Urinary bladder (tissue), 4 donors: Measurements from ENCODE around the gene TBC1D14. TPM values are rescaled to one million over a fixed set of nuclear protein-coding genes. Genes with fewer than 3 reads are reported as not detected.

ENCODE experiments used
- DNase-seq: peaks from one replicate; pipeline ENCODE4 v3.0.0-alpha.2; 2015; ENCODE audit errors: extremely low spot score
- H3K27ac ChIP-seq: one replicate; pipeline ENCODE4 v1.5.1; 2013; ENCODE audit warnings: low read depth, mild to moderate bottlenecking, moderate library complexity
- H3K36me3 ChIP-seq: one replicate; pipeline ENCODE4 v1.6.1; 2013; ENCODE audit warnings: mild to moderate bottlenecking, moderate library complexity; ENCODE audit not compliant: insufficient read depth
- H3K4me1 ChIP-seq: one replicate; pipeline ENCODE4 v1.6.1; 2013; ENCODE audit warnings: mild to moderate bottlenecking, moderate library complexity; ENCODE audit not compliant: insufficient read depth
- H3K4me3 ChIP-seq: one replicate; pipeline ENCODE4 v1.5.1; 2013; ENCODE audit warnings: low read depth, low read length
- WGBS: extraction: QIAGEN DNeasy Blood & Tissue Kit; methylation state at CpG from one replicate; pipeline ENCODE4 v1.1.7; 2013; 5-methylcytosine and 5-hydroxymethylcytosine counted together
- polyA plus RNA-seq: library from polyadenylated mRNA; stranded (reverse); fragments of 200-250 nt; gene quantifications from one replicate; pipeline ENCODE4 v1.2.3, GENCODE V29; 2013
- total RNA-seq: library from RNA; depleted of rRNA; stranded (reverse); fragments of >200 nt; gene quantifications from one replicate; pipeline ENCODE4 v1.2.3, GENCODE V29; 2014
- donor health status: healthy with polysubstance abuse.
- donor health status: healthy.

The TBC1D14 gene
- total and polyA plus RNA-seq, 2 donors: 33.0 to 40.7 TPM

GRCh38 chr4:6996481-6996880, 86.9 kb downstream of the TBC1D14 start:
- 96% methylated on average over 12 of the region's 12 CpGs for WGBS
- no peaks in the 10 kb centered on the region for H3K36me3 ChIP-seq

GRCh38 chr4:6999172-7000086, 89.8 kb downstream of the TBC1D14 start:
- no peaks in the 10 kb centered on the region for H3K4me1 ChIP-seq
- no peaks in the 10 kb centered on the region for H3K36me3 ChIP-seq
- H3K4me3 ChIP-seq: no peak overlapping the region
- 91% methylated on average over 14 of the region's 14 CpGs for WGBS
- no peak for DNase-seq
- no peak overlapping the region for H3K27ac ChIP-seq

More at GRCh38 chr4:6996481-6996880, 86.9 kb downstream of the TBC1D14 start:
- Histone ChIP-seq H3K4me3 (no peak overlapping the region), H3K27ac (no peak overlapping the region), H3K4me1 (no peaks in the 10 kb centered on the region)
- DNase-seq: no peak

- no peaks in the 10 kb centered on the region for H3K36me3 ChIP-seq
- DNase-seq: no peak
- H3K27ac ChIP-seq: no peak overlapping the region
- H3K4me1 ChIP-seq: no peaks in the 10 kb centered on the region
- H3K4me3 ChIP-seq: no peak overlapping the region
- WGBS: 97% methylated on average over 18 of the region's 18 CpGs
Observed at GRCh38 chr4:7000421-7001176, 91.0 kb downstream of the TBC1D14 start.

- no peak for DNase-seq
- WGBS: 94% methylated on average over 7 of the region's 7 CpGs
Observed at GRCh38 chr4:7001271-7001670, 91.6 kb downstream of the TBC1D14 start.

GRCh38 chr4:7002336-7002735, 92.7 kb downstream of the TBC1D14 start:
- H3K36me3 ChIP-seq: no peaks in the 10 kb centered on the region

More at GRCh38 chr4:7001271-7001670, 91.6 kb downstream of the TBC1D14 start:
- H3K36me3 ChIP-seq: no peaks in the 10 kb centered on the region
- H3K4me1 ChIP-seq: no peaks in the 10 kb centered on the region
- H3K4me3 ChIP-seq: no peak overlapping the region
- no peak overlapping the region for H3K27ac ChIP-seq

GRCh38 chr4:7003176-7003878, 93.7 kb downstream of the TBC1D14 start:
- Histone ChIP-seq H3K4me3 (no peak overlapping the region), H3K27ac (no peak overlapping the region), H3K36me3 (no peaks in the 10 kb centered on the region), H3K4me1 (no peaks in the 10 kb centered on the region)
- no peak for DNase-seq
- WGBS: 83% methylated on average over 11 of the region's 11 CpGs

More at GRCh38 chr4:7002336-7002735, 92.7 kb downstream of the TBC1D14 start:
- no peak overlapping the region for H3K4me3 ChIP-seq
- WGBS: 91% methylated on average over 7 of the region's 7 CpGs
- no peak for DNase-seq
- no peak overlapping the region for H3K27ac ChIP-seq
- H3K4me1 ChIP-seq: no peaks in the 10 kb centered on the region

GRCh38 chr4:7003879-7004240, 94.2 kb downstream of the TBC1D14 start:
- H3K36me3 ChIP-seq: no peaks in the 10 kb centered on the region
- whole genome bisulfite sequencing: 89% methylated on average over 8 of the region's 8 CpGs
- H3K4me1 ChIP-seq: no peaks in the 10 kb centered on the region
- DNase-seq: no peak
- no peak overlapping the region for H3K27ac ChIP-seq
- no peak overlapping the region for H3K4me3 ChIP-seq

- 91% methylated on average over 4 of the region's 4 CpGs for whole genome bisulfite sequencing
- Histone ChIP-seq H3K4me3 (no peak overlapping the region), H3K27ac (no peak overlapping the region), H3K36me3 (no peaks in the 10 kb centered on the region), H3K4me1 (no peaks in the 10 kb centered on the region)
- no peak for DNase-seq
Observed at GRCh38 chr4:7004331-7004730, 94.7 kb downstream of the TBC1D14 start.

- no peak for DNase-seq
- Histone ChIP-seq H3K4me1 (no peaks in the 10 kb centered on the region), H3K4me3 (no peak overlapping the region), H3K36me3 (no peaks in the 10 kb centered on the region), H3K27ac (no peak overlapping the region)
- WGBS: 85% methylated on average over 4 of the region's 4 CpGs
Observed at GRCh38 chr4:7005571-7005970, 95.9 kb downstream of the TBC1D14 start.

- no peaks in the 10 kb centered on the region for H3K4me1 ChIP-seq
- no peak for DNase-seq
- no peak overlapping the region for H3K4me3 ChIP-seq
- H3K36me3 ChIP-seq: no peaks in the 10 kb centered on the region
- 57% methylated on average over 3 of the region's 3 CpGs for WGBS
- H3K27ac ChIP-seq: no peak overlapping the region
Observed at GRCh38 chr4:7006411-7006810, 96.8 kb downstream of the TBC1D14 start.

- H3K36me3 ChIP-seq: no peaks in the 10 kb centered on the region
Observed at GRCh38 chr4:7007142-7007907, 97.7 kb downstream of the TBC1D14 start.

GRCh38 chr4:7007944-7008343, 98.3 kb downstream of the TBC1D14 start:
- no peak overlapping the region for H3K4me3 ChIP-seq
- no peak overlapping the region for H3K27ac ChIP-seq
- H3K36me3 ChIP-seq: no peaks in the 10 kb centered on the region
- no peak for DNase-seq
- H3K4me1 ChIP-seq: no peaks in the 10 kb centered on the region
- 65% methylated on average over 2 of the region's 2 CpGs for WGBS

More at GRCh38 chr4:7007142-7007907, 97.7 kb downstream of the TBC1D14 start:
- 86% methylated on average over 12 of the region's 12 CpGs for WGBS
- H3K4me1 ChIP-seq: no peaks in the 10 kb centered on the region
- no peak overlapping the region for H3K4me3 ChIP-seq
- no peak for DNase-seq
- no peak overlapping the region for H3K27ac ChIP-seq

GRCh38 chr4:7009564-7009963, 99.9 kb downstream of the TBC1D14 start:
- 88% methylated on average over 5 of the region's 5 CpGs for WGBS
- H3K4me1 ChIP-seq: no peaks in the 10 kb centered on the region
- H3K36me3 ChIP-seq: peaks cover under 1% of the 10 kb centered on the region
- DNase-seq: no peak
- no peak overlapping the region for H3K4me3 ChIP-seq
- H3K27ac ChIP-seq: no peak overlapping the region
